ENCODE results near the gene PDSS1.
A peak's percentile ranks its signal among the peaks of the same experiment; 100 is the strongest.
"Not testable (repeated sequence)": the region's sequence is repeated elsewhere in the genome, so short reads cannot be mapped to it uniquely, and the experiment has no call there.

The PDSS1 gene

DNA sequence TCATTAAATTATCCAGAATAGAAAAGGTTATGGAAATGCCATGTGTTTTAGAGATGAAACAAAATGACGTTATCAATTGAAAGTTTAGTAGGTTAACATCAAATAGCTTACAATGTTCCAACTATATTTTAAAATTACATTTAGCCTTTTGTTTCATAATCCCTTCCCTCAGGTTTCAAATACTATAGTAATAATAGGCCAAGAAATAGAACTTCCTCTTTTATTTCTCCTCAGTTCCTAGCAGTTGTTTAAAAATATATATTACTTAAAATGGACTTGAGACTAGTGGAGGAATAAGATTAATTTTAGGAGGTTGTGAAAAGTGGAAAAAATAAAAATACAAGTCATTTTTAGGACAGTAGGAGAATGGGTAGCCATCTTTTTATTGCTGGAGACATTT lies 16.4 kb upstream of the PDSS1 start:
- Histone ChIP-seq H3K79me2 (ENCODE audit: control insufficient read depth, insufficient read depth, low read length, unreplicated experiment) (no peaks in the 10 kb centered on the region), H3K4me1 (ENCODE audit: control insufficient read depth, insufficient read depth, low read length, unreplicated experiment) (peaks cover 4% of the 10 kb centered on the region), H3K27ac (ENCODE audit: low read depth, low read length) (no peak overlapping the region), H2AFZ (ENCODE audit: low read length, unreplicated experiment) (no peak overlapping the region), H3K36me3 (ENCODE audit: insufficient read depth, low read length) (no peaks in the 10 kb centered on the region), H3K27me3 (ENCODE audit: insufficient read depth, low read length) (0 out of 2 replicates have a peak, but pooled peaks cover 9% of the 10 kb centered on the region), H3K4me3 (ENCODE audit: low read depth, low read length) (no peak overlapping the region)

DNA sequence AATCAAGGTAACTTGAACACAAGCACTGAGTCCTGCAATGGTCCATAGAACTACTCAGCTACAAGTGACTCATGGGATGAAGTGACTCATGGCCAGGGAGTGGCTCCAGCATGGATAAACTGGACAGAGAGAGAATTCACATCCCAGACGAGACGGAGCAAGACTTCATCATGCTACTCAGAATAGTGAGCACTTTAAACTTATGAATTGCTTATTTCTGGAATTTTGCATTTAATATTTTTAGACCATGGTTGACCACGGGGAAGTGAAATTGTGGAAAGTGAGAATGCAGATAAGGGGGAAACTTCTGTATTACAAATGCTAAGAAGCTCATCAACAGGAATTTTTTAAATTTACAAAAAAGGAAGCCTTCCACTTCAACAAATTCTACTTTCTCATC lies 15.5 kb upstream of the PDSS1 start:
- not testable (repeated sequence) for H3K79me2 ChIP-seq (ENCODE audit: control insufficient read depth, insufficient read depth, low read length, unreplicated experiment); H2AFZ ChIP-seq (ENCODE audit: low read length, unreplicated experiment); H3K27ac ChIP-seq (ENCODE audit: low read depth, low read length); H3K4me3 ChIP-seq (ENCODE audit: low read depth, low read length); H3K4me1 ChIP-seq (ENCODE audit: control insufficient read depth, insufficient read depth, low read length, unreplicated experiment); H3K36me3 ChIP-seq (ENCODE audit: insufficient read depth, low read length); H3K27me3 ChIP-seq (ENCODE audit: insufficient read depth, low read length)

DNA sequence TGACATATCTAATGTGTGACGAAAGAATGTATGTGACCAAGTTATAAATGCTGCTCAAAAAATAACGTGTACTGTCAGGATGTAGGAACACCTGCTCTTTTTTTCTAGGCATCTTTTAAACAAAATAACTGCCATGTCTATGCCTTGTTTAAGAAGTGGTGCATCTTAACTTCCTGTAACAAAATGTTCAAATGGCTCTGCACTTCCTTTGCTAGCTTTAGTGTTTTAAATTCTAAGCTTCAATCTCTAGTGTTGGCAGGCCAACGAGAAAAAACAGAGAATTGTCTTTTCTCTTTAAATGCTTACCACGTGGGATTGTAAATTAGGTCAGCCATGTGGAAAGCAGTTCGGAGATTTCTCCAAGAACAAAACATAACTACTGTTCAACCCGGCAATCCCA lies 14.6 kb upstream of the PDSS1 start:
- H2AFZ ChIP-seq (ENCODE audit: low read length, unreplicated experiment) = no peak overlapping the region
- no peak overlapping the region for H3K4me3 ChIP-seq (ENCODE audit: low read depth, low read length)
- no peaks in the 10 kb centered on the region for H3K36me3 ChIP-seq (ENCODE audit: insufficient read depth, low read length)
- 0 out of 2 replicates have a peak, but pooled peaks cover under 1% of the 10 kb centered on the region for H3K27me3 ChIP-seq (ENCODE audit: insufficient read depth, low read length)
- no peak overlapping the region for H3K27ac ChIP-seq (ENCODE audit: low read depth, low read length)
- no peaks in the 10 kb centered on the region for H3K79me2 ChIP-seq (ENCODE audit: control insufficient read depth, insufficient read depth, low read length, unreplicated experiment)
- H3K4me1 ChIP-seq (ENCODE audit: control insufficient read depth, insufficient read depth, low read length, unreplicated experiment) = peaks cover 4% of the 10 kb centered on the region

DNA sequence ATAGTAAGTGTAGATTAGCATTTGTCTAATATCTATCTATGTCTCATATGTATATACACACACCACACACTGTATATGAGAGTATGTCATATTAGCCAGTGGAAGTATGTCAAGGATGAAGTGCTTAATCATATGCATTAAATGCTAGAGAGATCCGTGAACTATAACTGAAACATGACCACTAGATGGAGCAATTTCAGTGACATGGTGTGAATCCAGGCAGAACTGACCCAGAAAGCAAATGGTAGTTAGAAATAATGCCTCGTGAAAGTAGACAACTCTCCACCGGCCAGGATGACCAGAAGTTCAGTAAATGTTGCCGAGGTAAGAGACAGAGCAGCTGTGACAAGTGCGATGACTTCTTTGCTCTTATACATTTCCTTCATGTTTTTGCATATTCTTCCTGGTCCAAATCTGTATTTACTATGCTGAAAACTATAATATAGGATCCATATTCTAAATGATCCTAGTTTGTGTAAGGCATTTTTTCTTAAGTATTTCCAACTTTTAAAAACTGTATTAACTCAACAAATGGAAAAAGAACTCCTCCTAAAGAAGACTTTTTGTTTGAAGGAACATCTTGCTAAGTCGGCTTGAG lies 12.7 kb upstream of the PDSS1 start:
- H3K79me2 ChIP-seq (ENCODE audit: control insufficient read depth, insufficient read depth, low read length, unreplicated experiment); H3K4me1 ChIP-seq (ENCODE audit: control insufficient read depth, insufficient read depth, low read length, unreplicated experiment); H3K4me3 ChIP-seq (ENCODE audit: low read depth, low read length); H3K27me3 ChIP-seq (ENCODE audit: insufficient read depth, low read length); H3K36me3 ChIP-seq (ENCODE audit: insufficient read depth, low read length); H2AFZ ChIP-seq (ENCODE audit: low read length, unreplicated experiment); H3K27ac ChIP-seq (ENCODE audit: low read depth, low read length): not testable (repeated sequence)

DNA sequence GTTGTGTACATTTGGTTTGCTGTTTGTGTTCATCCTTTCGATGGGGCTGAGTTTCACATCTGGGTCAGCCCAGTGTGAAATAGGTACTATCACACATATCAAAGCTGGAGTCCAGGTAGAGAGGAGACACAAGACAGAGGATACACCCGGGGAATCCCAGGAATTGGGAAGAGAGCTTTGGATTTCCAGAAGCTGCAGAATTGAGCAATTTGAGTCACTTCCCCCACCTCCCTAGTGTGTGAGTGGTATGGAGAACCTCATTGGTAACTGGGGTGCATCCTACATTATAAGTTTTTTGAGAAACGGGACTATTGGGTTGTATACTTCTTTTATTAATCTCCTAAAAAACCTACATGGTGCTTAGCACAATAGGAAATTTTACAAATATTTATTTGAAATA lies 12.1 kb upstream of the PDSS1 start:
- H3K27ac ChIP-seq (ENCODE audit: low read depth, low read length) = no peak overlapping the region
- H2AFZ ChIP-seq (ENCODE audit: low read length, unreplicated experiment) = no peak overlapping the region

DNA sequence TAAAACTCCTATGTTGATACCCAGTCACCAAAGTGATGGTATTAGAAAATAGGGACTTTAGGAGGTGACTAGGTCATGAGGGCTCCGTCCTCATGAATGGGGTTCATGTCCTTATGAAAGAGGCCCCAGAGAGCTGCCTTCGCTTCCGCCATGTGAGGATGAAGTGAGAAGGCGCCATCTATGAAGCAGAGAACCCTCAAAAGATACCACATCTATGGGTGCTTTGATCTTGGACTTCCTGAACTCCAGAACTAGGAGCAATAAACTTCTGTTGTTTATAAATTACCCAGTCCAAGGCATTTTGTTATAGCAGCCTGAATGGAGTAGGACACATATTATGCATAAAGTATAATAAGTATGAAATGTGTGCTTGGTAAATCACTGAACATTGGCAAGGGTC lies 8.1 kb upstream of the PDSS1 start:
- no peaks in the 10 kb centered on the region for H3K36me3 ChIP-seq (ENCODE audit: insufficient read depth, low read length)
- no peak overlapping the region for H3K4me3 ChIP-seq (ENCODE audit: low read depth, low read length)
- H3K4me1 ChIP-seq (ENCODE audit: control insufficient read depth, insufficient read depth, low read length, unreplicated experiment) = no peaks in the 10 kb centered on the region
- no peaks in the 10 kb centered on the region for H3K27me3 ChIP-seq (ENCODE audit: insufficient read depth, low read length)
- no peak overlapping the region for H2AFZ ChIP-seq (ENCODE audit: low read length, unreplicated experiment)
- H3K27ac ChIP-seq (ENCODE audit: low read depth, low read length) = no peak overlapping the region
- no peaks in the 10 kb centered on the region for H3K79me2 ChIP-seq (ENCODE audit: control insufficient read depth, insufficient read depth, low read length, unreplicated experiment)

More for the DNA sequence above, 12.1 kb upstream of the PDSS1 start:
- Histone ChIP-seq H3K27me3 (ENCODE audit: insufficient read depth, low read length) (no peaks in the 10 kb centered on the region), H3K4me1 (ENCODE audit: control insufficient read depth, insufficient read depth, low read length, unreplicated experiment) (peaks cover 4% of the 10 kb centered on the region), H3K36me3 (ENCODE audit: insufficient read depth, low read length) (no peaks in the 10 kb centered on the region), H3K79me2 (ENCODE audit: control insufficient read depth, insufficient read depth, low read length, unreplicated experiment) (no peaks in the 10 kb centered on the region), H3K4me3 (ENCODE audit: low read depth, low read length) (no peak overlapping the region)

DNA sequence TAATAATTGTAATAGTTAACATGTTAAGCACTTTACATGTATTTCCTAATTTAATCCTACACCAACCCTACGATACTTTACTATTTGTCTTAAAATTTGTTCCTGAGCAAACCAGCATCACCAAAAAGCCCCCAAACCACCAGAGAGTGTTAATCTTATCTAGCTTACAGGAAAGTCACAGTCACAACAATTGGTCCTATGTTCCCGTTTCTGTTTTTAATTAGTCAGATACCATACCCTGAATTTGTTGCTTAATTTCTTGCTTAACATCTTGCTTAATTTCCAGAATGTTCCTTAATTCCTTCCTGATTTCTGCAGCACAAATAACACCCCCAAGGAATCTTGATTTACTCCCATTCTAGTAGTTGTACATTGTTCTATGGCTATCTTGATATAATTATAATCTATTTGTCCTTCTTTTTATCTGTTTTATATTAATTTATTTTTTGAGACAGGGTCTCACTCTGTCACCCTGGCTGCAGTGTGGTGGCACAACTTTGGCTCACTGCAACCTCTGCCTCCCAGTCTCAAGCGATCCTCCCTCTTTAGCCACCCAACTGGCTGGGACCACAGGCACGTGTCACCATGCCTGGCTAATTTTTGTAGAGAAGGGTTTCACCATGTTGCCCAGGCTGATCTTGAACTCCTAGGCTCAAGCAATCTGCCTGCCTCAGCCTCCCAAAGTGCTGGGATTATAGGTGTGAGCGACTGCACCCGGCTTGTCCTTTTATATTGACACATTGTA lies 6.6 kb upstream of the PDSS1 start:
- Histone ChIP-seq H2AFZ (ENCODE audit: low read length, unreplicated experiment) (no peak overlapping the region), H3K27me3 (ENCODE audit: insufficient read depth, low read length) (no peaks in the 10 kb centered on the region), H3K27ac (ENCODE audit: low read depth, low read length) (no peak overlapping the region), H3K4me1 (ENCODE audit: control insufficient read depth, insufficient read depth, low read length, unreplicated experiment) (no peaks in the 10 kb centered on the region), H3K4me3 (ENCODE audit: low read depth, low read length) (no peak overlapping the region), H3K79me2 (ENCODE audit: control insufficient read depth, insufficient read depth, low read length, unreplicated experiment) (no peaks in the 10 kb centered on the region), H3K36me3 (ENCODE audit: insufficient read depth, low read length) (no peaks in the 10 kb centered on the region)

DNA sequence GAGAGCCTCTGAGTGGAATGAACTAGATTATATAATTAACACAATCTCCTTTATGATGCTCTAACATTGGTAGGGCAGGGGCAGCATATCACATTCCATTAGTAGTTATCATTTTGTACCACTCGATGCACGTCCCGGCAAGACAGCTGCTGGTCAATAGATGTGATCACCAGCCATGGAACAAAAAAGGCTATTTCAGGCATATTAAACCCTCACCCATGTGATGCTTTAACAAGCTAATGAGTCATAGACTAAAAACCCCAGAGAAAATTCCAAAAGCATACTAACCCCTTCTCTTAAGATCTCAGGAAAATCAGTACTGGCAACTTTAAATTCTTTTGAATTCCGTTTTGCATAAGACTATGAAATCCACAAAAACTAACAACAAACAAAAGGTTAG lies 3.0 kb upstream of the PDSS1 start:
- not testable (repeated sequence) for H3K36me3 ChIP-seq (ENCODE audit: insufficient read depth, low read length); H3K4me1 ChIP-seq (ENCODE audit: control insufficient read depth, insufficient read depth, low read length, unreplicated experiment); H2AFZ ChIP-seq (ENCODE audit: low read length, unreplicated experiment); H3K4me3 ChIP-seq (ENCODE audit: low read depth, low read length); H3K27me3 ChIP-seq (ENCODE audit: insufficient read depth, low read length); H3K27ac ChIP-seq (ENCODE audit: low read depth, low read length)
- H3K79me2 ChIP-seq (ENCODE audit: control insufficient read depth, insufficient read depth, low read length, unreplicated experiment) = peaks cover 21% of the 10 kb centered on the region

DNA sequence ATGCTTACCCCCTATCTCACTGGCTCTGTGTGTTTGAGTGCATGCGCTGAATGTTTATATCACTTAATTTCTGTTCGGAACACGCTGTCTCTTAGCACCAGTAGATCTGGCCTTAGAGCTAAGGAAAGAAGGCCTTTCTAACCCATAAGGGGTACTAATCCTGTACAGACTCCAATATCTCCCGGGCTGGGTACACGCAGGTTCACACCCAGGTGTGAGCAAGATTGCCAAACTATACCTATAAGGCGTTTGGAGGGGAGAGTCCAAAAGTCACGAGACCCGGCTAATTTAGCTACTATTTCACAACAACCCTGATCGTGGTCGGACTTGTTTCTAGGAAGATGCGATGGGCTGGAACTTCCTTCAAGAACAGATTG lies 727 bp upstream of the PDSS1 start:
- Histone ChIP-seq H3K4me1 (ENCODE audit: control insufficient read depth, insufficient read depth, low read length, unreplicated experiment) (peaks cover 4% of the 10 kb centered on the region), H2AFZ (ENCODE audit: low read length, unreplicated experiment) (peak overlapping the region; percentile 84), H3K27ac (ENCODE audit: low read depth, low read length) (no peak overlapping the region), H3K27me3 (ENCODE audit: insufficient read depth, low read length) (no peaks in the 10 kb centered on the region), H3K4me3 (ENCODE audit: low read depth, low read length) (peak overlapping the region; percentile 98), H3K79me2 (ENCODE audit: control insufficient read depth, insufficient read depth, low read length, unreplicated experiment) (peaks cover 42% of the 10 kb centered on the region), H3K36me3 (ENCODE audit: insufficient read depth, low read length) (no peaks in the 10 kb centered on the region)

DNA sequence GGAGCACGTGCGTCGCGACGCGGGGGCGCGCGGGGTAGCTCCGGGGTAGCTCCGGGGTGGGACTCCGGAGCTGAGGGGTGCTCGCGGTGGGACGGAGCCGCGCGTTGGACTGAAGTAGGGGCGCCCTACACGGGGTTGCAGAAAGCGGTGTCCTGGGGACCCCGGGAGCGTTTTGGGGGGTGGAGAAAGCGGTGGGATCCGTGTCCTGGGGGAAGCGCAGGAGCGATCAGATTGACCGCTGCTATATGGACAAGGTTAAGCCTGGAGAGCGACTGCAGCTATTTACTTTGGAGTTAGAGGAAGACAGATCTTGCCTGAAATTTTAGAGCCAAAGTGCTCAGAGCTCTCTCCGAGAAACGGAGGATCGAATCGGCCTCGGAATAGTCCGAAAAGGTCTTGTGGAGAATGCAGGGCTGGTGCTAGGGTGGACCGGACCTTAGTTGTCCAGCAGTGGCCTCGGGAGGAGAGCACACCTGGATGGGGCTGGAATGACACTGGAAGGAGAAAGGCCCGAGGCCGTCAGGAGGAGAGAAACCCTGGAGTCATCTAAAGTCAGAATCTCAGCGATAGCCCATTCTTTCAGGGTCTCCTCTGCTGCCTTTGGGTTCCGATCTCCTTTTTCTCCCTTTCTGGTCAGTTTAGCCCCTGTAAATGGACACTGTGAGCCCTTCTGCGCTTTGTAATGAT lies 564 bp downstream of the PDSS1 start:
- Histone ChIP-seq H3K27me3 (ENCODE audit: insufficient read depth, low read length) (no peaks in the 10 kb centered on the region), H2AFZ (ENCODE audit: low read length, unreplicated experiment) (peak overlapping the region; percentile 84), H3K36me3 (ENCODE audit: insufficient read depth, low read length) (no peaks in the 10 kb centered on the region), H3K4me3 (ENCODE audit: low read depth, low read length) (peak overlapping the region; percentile 98), H3K4me1 (ENCODE audit: control insufficient read depth, insufficient read depth, low read length, unreplicated experiment) (peaks cover 4% of the 10 kb centered on the region), H3K27ac (ENCODE audit: low read depth, low read length) (no peak overlapping the region), H3K79me2 (ENCODE audit: control insufficient read depth, insufficient read depth, low read length, unreplicated experiment) (peaks cover 54% of the 10 kb centered on the region)

DNA sequence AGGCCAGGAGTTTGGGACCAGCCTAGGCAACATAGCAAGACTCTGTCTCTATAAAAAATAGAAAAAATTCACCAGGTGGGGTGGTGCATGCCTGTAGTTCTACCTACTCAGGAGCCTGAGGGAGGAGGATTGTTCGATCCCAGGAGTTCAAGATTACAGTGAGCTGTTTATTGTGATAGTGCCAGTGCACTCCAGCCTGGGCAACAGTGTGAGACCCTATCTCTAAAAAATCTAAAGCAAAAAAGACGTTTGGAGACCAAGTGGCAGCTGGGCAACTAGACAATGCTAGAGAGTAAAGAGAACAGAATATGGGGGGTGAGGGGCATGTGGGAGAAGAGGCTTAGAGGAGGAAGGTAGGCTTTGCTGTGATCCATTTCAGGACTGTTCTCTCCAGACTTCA lies 1.4 kb downstream of the PDSS1 start:
- Histone ChIP-seq H3K27ac (ENCODE audit: low read depth, low read length) (no peak overlapping the region), H3K27me3 (ENCODE audit: insufficient read depth, low read length) (no peaks in the 10 kb centered on the region), H3K36me3 (ENCODE audit: insufficient read depth, low read length) (no peaks in the 10 kb centered on the region), H3K79me2 (ENCODE audit: control insufficient read depth, insufficient read depth, low read length, unreplicated experiment) (peaks cover 57% of the 10 kb centered on the region), H3K4me1 (ENCODE audit: control insufficient read depth, insufficient read depth, low read length, unreplicated experiment) (peaks cover 4% of the 10 kb centered on the region), H3K4me3 (ENCODE audit: low read depth, low read length) (peak overlapping the region; percentile 98), H2AFZ (ENCODE audit: low read length, unreplicated experiment) (no peak overlapping the region)
